Gastroesophageal sphincter (tissue), 4 donors: ENCODE results near the gene ILRUN. TPM values are rescaled to one million over a fixed set of nuclear protein-coding genes. Genes with fewer than 3 reads are reported as not detected.

Experiments
- ATAC-seq: fragments of 150-250 bp; one replicate; pipeline ENCODE4 v1.9.1; 2016; ENCODE audit warnings: mild to moderate bottlenecking, moderate library complexity
- H3K27ac ChIP-seq, 4 donors: fragments of 200-600 bp; sonication (generic) in 3 of 4; 1 replicate in 3 of 4; 2 replicates in 1 of 4; pipeline ENCODE4 v1.5.1; 2016 to 2019
- H3K27me3 ChIP-seq: fragments of 200-600 bp; sonication (generic); one replicate; pipeline ENCODE4 v1.5.1; 2019
- H3K36me3 ChIP-seq, 2 donors: fragments of 200-600 bp; sonication (generic); one replicate each; pipeline ENCODE4 v1.5.1; 2019; ENCODE audit warnings: control low read depth in 1 of 2
- H3K4me1 ChIP-seq, 3 donors: fragments of 200-600 bp; sonication (generic); 1 replicate in 2 of 3; 2 replicates in 1 of 3; pipeline ENCODE4 v1.5.1; 2016 to 2019; ENCODE audit warnings: control low read depth in 2 of 3
- H3K4me3 ChIP-seq, 2 donors: fragments of 200-600 bp; sonication (generic); one replicate each; pipeline ENCODE4 v1.5.1; 2019; ENCODE audit warnings: mild to moderate bottlenecking in 1 of 2, moderate library complexity in 1 of 2
- H3K9me3 ChIP-seq, 3 donors: fragments of 200-600 bp; sonication (generic); one replicate each; pipeline ENCODE4 v1.5.1; 2017 to 2019; ENCODE audit warnings: control low read depth in 2 of 3
- EP300 ChIP-seq: sonication (generic); formaldehyde crosslinking; IDR thresholded peaks from one replicate; pipeline ENCODE4 v1.6.1; 2017; ENCODE audit warnings: antibody characterized with exemption, mild to moderate bottlenecking
- POLR2A ChIP-seq, 2 donors: fragments of 450-650 bp; IDR thresholded peaks; one replicate each; pipeline ENCODE4 v1.6.1; 2017; ENCODE audit warnings: antibody characterized with exemption in 2 of 2, mild to moderate bottlenecking in 2 of 2, moderate library complexity in 1 of 2
- POLR2AphosphoS5 ChIP-seq: sonication (generic); formaldehyde crosslinking; IDR thresholded peaks from one replicate; pipeline ENCODE4 v1.6.1; 2017; ENCODE audit warnings: antibody characterized with exemption
- WGBS, 2 donors: methylation state at CpG; one replicate each; pipeline ENCODE4 v1.1.5; 2018; ENCODE audit warnings: low coverage in 1 of 2; 5-methylcytosine and 5-hydroxymethylcytosine counted together
- total RNA-seq, 4 donors: library from RNA; depleted of rRNA; stranded (reverse); fragments of >200 nt; gene quantifications; one replicate each; pipeline ENCODE4 v1.1.0, GENCODE V29; 2016
- TF ChIP-seq, protein P1 (sequence below), 4 experiments: fragments of 200-600 bp in 2 of 4; fragments of 450-650 bp in 2 of 4; sonication (generic) in 1 of 4; IDR thresholded peaks; one replicate each; pipeline ENCODE4 v1.5.1; 2017 to 2019; ENCODE audit warnings: antibody characterized with exemption in 4 of 4, mild to moderate bottlenecking in 2 of 4, moderate library complexity in 2 of 4

Gene ILRUN
- total RNA-seq, 4 donors from 2014 or later: 84.4 to 116 (median 96.6) TPM

DNA sequence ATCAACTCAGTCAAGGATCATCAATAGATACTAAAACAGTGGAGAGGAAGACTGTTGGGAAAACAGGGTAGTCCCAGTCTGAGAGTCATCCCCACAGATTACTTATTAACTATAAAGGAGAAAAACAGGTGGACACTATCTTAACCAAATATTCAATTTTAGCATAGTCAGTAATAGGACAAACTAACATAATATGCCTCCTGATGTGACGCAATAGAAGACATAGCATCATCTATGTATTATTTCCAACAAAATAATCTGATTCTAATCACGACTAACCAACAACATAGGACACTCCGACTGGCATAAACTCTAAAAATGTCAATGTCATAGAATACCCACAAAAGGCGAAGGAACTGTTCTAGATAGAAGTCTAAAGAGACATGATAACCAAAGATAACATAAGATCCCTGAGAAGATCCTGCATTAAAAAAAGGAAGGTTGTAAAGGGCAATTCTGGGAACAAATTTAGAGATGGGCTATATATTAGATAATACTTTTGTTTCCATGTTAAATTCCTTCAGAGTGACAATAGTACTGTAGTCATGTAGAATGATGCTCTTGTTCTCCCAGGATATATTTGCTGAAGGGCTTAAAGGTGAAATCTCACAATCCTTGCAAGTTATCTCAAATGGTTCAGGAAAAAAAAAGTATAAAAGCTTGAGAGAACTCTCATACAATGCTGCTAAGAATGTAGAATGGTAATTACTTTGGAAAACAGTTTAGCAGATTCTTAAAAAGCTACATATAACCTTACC, 28.9 kb downstream of the ILRUN start:
- Histone ChIP-seq H3K36me3 (no peaks in the 10 kb centered on the region), H3K4me1 (peaks cover 9 to 64% (median 17%) of the 10 kb centered on the region in 3 donors), H3K4me3 (no peak overlapping the region), H3K27me3 (no peaks in the 10 kb centered on the region), H3K9me3 (no peaks in the 10 kb centered on the region), H3K27ac (peak overlapping the region in 1 of 4 donors; percentile 25)
- no peak for TF ChIP-seq POLR2AphosphoS5
- TF ChIP-seq, protein P1, sequence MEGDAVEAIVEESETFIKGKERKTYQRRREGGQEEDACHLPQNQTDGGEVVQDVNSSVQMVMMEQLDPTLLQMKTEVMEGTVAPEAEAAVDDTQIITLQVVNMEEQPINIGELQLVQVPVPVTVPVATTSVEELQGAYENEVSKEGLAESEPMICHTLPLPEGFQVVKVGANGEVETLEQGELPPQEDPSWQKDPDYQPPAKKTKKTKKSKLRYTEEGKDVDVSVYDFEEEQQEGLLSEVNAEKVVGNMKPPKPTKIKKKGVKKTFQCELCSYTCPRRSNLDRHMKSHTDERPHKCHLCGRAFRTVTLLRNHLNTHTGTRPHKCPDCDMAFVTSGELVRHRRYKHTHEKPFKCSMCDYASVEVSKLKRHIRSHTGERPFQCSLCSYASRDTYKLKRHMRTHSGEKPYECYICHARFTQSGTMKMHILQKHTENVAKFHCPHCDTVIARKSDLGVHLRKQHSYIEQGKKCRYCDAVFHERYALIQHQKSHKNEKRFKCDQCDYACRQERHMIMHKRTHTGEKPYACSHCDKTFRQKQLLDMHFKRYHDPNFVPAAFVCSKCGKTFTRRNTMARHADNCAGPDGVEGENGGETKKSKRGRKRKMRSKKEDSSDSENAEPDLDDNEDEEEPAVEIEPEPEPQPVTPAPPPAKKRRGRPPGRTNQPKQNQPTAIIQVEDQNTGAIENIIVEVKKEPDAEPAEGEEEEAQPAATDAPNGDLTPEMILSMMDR (IDR thresholded peaks at IDR 0.05): no peak
- TF ChIP-seq POLR2A (IDR thresholded peaks at IDR 0.05): no peak
- no peak for TF ChIP-seq EP300
- ATAC-seq: no peak
- WGBS, 2 donors: 85 to 93% methylated on average over 4 of the region's 4 CpGs

- H3K36me3 ChIP-seq: no peaks in the 10 kb centered on the region
- H3K4me1 ChIP-seq: peaks cover 3 to 49% (median 17%) of the 10 kb centered on the region in 3 donors
- WGBS, 2 donors: 73% methylated on average over 3 of the region's 4 CpGs; no CpG with 5 or more reads in 1 of the 2 donors
- ATAC-seq: no peak
- H3K27ac ChIP-seq: peak overlapping the region in 2 of 4 donors; percentile 19 to 44
- H3K9me3 ChIP-seq: no peaks in the 10 kb centered on the region
- TF ChIP-seq EP300 (no peak), POLR2AphosphoS5 (no peak), POLR2A (IDR thresholded peaks at IDR 0.05) (no peak)
- TF ChIP-seq, protein P1 (IDR thresholded peaks at IDR 0.05): no peak
- H3K27me3 ChIP-seq: no peaks in the 10 kb centered on the region
- H3K4me3 ChIP-seq: no peak overlapping the region
Measured at GRCh38 chr6:34665019-34665418, 31.5 kb downstream of the ILRUN start.

DNA sequence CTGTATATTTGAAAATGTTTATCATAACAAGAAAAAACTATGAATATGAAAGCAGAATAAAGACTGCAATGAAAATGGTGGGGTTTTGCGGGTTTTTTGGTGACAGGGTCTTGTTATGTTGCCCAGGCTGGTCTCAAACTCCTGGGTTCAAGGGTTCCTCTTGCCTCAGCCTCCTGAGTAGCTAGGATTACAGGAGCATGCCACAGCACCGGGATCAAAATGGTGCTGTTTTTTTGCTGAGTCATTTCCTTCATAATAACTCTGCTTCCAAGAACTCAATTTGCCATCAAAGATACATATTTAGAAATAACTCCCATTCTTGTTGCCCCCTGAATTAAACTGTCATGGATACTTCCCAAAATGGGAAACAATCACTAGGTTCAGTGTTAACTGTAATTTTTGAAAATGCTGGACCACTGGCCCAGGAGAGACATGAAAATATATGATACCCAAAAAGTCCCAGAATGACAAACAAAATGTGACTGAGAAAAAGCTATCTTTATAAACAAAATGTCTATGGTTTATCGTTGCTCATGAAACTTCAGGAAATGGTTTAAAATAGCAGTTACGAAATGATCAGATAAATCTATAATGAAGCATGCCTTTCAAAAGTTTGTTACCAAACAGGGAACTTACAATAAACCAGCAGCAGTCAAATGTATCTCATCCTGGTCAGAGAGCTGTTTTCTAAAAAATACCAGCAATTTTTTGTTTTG, 32.2 kb downstream of the ILRUN start:
- TF ChIP-seq, protein P1 (IDR thresholded peaks at IDR 0.05): no peak
- TF ChIP-seq POLR2AphosphoS5 (no peak), EP300 (no peak), POLR2A (IDR thresholded peaks at IDR 0.05) (no peak)
- Histone ChIP-seq H3K4me3 (no peak overlapping the region), H3K9me3 (no peaks in the 10 kb centered on the region), H3K27ac (peak overlapping the region; percentile 7 to 44 (median 24)), H3K4me1 (peaks cover 3 to 49% (median 17%) of the 10 kb centered on the region in 3 donors), H3K27me3 (no peaks in the 10 kb centered on the region), H3K36me3 (no peaks in the 10 kb centered on the region)
- 56 to 59% methylated on average over 4 of the region's 4 CpGs for WGBS, 2 donors
- ATAC-seq: no peak

DNA sequence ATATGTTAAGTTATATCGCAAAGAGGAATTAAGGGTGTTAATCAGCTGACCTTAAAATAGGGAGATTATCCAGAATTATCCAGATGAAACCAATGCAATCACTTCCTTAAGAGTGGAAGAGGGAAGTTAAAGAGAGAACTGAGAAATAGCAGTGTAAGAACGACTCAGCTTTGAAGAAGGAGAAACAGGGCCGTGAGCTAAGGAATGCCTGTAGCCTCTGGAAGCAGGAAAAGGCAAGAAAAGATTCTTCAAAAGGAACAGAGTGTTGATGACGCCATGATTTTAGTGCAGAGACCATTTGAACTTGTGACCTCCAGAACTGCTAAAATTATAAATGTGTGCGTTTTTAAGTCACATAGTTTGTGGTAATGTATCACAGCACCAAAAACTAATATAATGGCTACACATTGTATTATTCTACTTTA, 32.7 kb downstream of the ILRUN start:
- ATAC-seq: no peak
- 65 to 71% methylated on average over 5 of the region's 5 CpGs for WGBS, 2 donors
- H3K9me3 ChIP-seq: no peaks in the 10 kb centered on the region

More for the DNA sequence above, 32.7 kb downstream of the ILRUN start:
- Histone ChIP-seq H3K27ac (peak overlapping the region; percentile 7 to 44 (median 24)), H3K27me3 (no peaks in the 10 kb centered on the region), H3K4me1 (peaks cover 3 to 54% (median 17%) of the 10 kb centered on the region in 3 donors), H3K36me3 (no peaks in the 10 kb centered on the region), H3K4me3 (no peak overlapping the region)
- TF ChIP-seq POLR2AphosphoS5 (no peak), EP300 (no peak), POLR2A (IDR thresholded peaks at IDR 0.05) (no peak)
- TF ChIP-seq, protein P1 (IDR thresholded peaks at IDR 0.05): no peak
